Body of pancreas (tissue), 4 donors: Measurements from ENCODE around the gene PDC. TPM values are rescaled to one million over a fixed set of nuclear protein-coding genes. Genes with fewer than 3 reads are reported as not detected.

ENCODE experiments used
- ATAC-seq: fragments of 150-250 bp; one replicate; pipeline ENCODE4 v1.9.1; 2016
- DNase-seq, 4 donors: peaks; one replicate each; pipeline ENCODE4 v3.0.0-alpha.2; 2019
- H3K27ac ChIP-seq, 4 donors: fragments of 200-600 bp; sonication (generic); 1 replicate in 3 of 4; 2 replicates in 1 of 4; pipeline versions ENCODE4 v1.5.1 to v1.6.1; 2016 to 2019; ENCODE audit warnings: mild to moderate bottlenecking in 1 of 4, mixed read lengths in 1 of 4, moderate library complexity in 1 of 4
- H3K27me3 ChIP-seq, 2 donors: fragments of 200-600 bp; sonication (generic); one replicate each; pipeline ENCODE4 v1.6.0; 2016; ENCODE audit warnings: mild to moderate bottlenecking in 1 of 2
- H3K36me3 ChIP-seq, 2 donors: fragments of 200-600 bp; sonication (generic); replicated peaks in 1 of 2; 2 replicates each; pipeline ENCODE4 v1.5.1; 2016; ENCODE audit warnings: low read depth in 2 of 2; ENCODE audit not compliant: insufficient read depth in 1 of 2
- H3K4me1 ChIP-seq: fragments of 200-600 bp; sonication (generic); one replicate; pipeline ENCODE4 v1.6.0; 2016
- H3K4me3 ChIP-seq, 2 donors: fragments of 200-600 bp; sonication (generic); 1 replicate in 1 of 2; 2 replicates in 1 of 2; pipeline ENCODE4 v1.5.1; 2016 to 2019
- H3K9me3 ChIP-seq, 3 donors: fragments of 200-600 bp; sonication (generic); 1 replicate in 2 of 3; 2 replicates in 1 of 3; pipeline ENCODE4 v1.5.1; 2016
- CTCF ChIP-seq, 7 experiments: fragments of 450-650 bp in 4 of 7; fragments of 200-600 bp in 3 of 7; sonication (generic) in 3 of 7; IDR thresholded peaks; one replicate each; pipeline ENCODE4 v1.5.1; 2016 to 2019; ENCODE audit warnings: antibody characterized with exemption in 7 of 7
- POLR2A ChIP-seq, 3 donors: fragments of 450-650 bp; IDR thresholded peaks; one replicate each; pipeline ENCODE4 v1.6.1; 2016; ENCODE audit warnings: antibody characterized with exemption in 3 of 3, mild to moderate bottlenecking in 2 of 3
- WGBS, 2 donors: methylation state at CpG; one replicate each; pipeline ENCODE4 v1.1.5; 2017; 5-methylcytosine and 5-hydroxymethylcytosine counted together
- intact Hi-C: fragments of 100-400 bp; cut with DNase I; formaldehyde crosslinking; loops from one replicate; pipeline ENCODE4 v1.15.1; 2023
- total RNA-seq, 2 donors: library from RNA; depleted of rRNA; stranded (reverse); fragments of >200 nt; gene quantifications; one replicate each; pipeline ENCODE4 v1.1.0, GENCODE V29; 2016

The PDC gene
- total RNA-seq, 2 donors from 2014 or later, result not detected

DNA sequence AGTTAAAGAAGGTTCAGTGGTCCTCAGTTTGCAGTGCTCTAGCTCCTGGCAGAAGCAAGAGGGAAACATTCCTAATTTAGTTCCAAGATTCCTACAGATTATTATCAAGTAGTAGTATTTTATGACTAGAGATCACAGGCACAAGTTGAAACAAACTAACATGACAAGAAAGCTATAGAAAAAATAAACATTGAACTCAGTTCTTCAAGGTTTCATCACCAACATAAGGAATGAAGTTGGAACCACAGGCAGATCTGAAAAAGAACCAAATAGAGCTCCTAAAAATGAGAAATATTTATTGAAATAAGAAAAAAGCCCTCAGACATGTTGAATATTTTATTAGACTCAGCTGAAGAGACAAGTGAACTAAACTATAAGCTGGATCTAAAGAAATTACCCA is 40.6 kb downstream of the PDC start:
- no peak for ATAC-seq
- no peaks in the 10 kb centered on the region for H3K27me3 ChIP-seq
- H3K9me3 ChIP-seq, result no peaks in the 10 kb centered on the region
- intact Hi-C loops, result no loop called here
- no peaks in the 10 kb centered on the region for H3K4me1 ChIP-seq
- H3K36me3 ChIP-seq, result peaks cover 0 to 15% of the 10 kb centered on the region in 2 donors
- TF ChIP-seq POLR2A (IDR thresholded peaks at IDR 0.05) (no peak), CTCF (IDR thresholded peaks at IDR 0.05) (no peak)
- no peak for DNase-seq
- no peak overlapping the region for H3K27ac ChIP-seq
- no peak overlapping the region for H3K4me3 ChIP-seq

DNA sequence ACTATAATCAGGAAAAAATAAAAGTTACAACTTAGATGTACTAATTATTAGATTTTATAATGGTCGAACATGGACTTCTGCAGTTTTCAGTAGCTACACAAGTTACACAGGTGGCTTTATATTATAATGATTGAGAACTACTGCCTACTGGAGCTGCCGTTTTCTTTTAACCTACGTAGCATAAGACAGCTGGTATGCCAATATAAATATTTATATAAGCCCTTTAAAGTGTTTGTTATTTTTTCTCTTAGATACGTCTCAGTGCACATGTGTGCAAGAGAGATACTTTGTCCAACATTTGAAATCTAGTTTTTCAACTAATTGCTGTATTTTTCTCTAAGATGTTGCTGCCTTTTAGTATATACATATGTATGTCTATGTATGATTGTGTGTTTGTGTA is 42.4 kb downstream of the PDC start:
- Histone ChIP-seq H3K4me1 (no peaks in the 10 kb centered on the region), H3K9me3 (no peaks in the 10 kb centered on the region), H3K27me3 (no peaks in the 10 kb centered on the region), H3K36me3 (peaks cover 0 to 15% of the 10 kb centered on the region in 2 donors), H3K27ac (no peak overlapping the region), H3K4me3 (no peak overlapping the region)
- WGBS, 2 donors, result 45 to 49% methylated on average over 4 of the region's 4 CpGs
- TF ChIP-seq POLR2A (IDR thresholded peaks at IDR 0.05) (no peak), CTCF (IDR thresholded peaks at IDR 0.05) (no peak)
- intact Hi-C loops, result no loop called here
- DNase-seq, result no peak
- ATAC-seq, result peak; percentile 56

DNA sequence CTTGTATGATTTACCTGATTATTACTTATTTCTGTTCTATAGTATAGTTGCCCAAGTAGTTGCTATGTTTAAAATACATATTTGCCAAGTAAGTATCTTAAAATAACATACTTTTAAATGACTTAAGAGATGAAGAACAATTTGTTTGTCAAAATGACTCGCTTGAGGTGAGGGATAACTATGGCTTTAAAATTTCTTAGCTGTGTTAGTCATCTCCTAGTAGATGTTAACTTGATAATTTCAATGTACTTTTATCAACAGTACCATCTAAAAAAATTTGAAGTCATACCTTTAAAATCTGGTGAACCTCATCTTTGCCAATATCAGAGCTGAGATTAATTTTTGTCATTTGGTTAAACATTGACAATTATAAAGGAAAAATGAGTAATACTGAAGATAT is 47.6 kb downstream of the PDC start:
- peaks cover 0 to 14% of the 10 kb centered on the region in 2 donors for H3K36me3 ChIP-seq
- ATAC-seq, result no peak
- no peaks in the 10 kb centered on the region for H3K9me3 ChIP-seq
- TF ChIP-seq CTCF (IDR thresholded peaks at IDR 0.05) (no peak), POLR2A (IDR thresholded peaks at IDR 0.05) (no peak)
- no peaks in the 10 kb centered on the region for H3K27me3 ChIP-seq
- no peak overlapping the region for H3K4me3 ChIP-seq
- intact Hi-C loops, result no loop called here
- WGBS, 2 donors, result 84 to 88% methylated on average over 1 of the region's 1 CpG
- no peak overlapping the region for H3K27ac ChIP-seq
- H3K4me1 ChIP-seq, result no peaks in the 10 kb centered on the region
- DNase-seq, result no peak

- DNase-seq, result no peak
- H3K4me1 ChIP-seq, result peaks cover 3% of the 10 kb centered on the region
- WGBS, 2 donors, result 93 to 96% methylated on average over 3 of the region's 3 CpGs
- intact Hi-C loops, result no loop called here
- no peaks in the 10 kb centered on the region for H3K9me3 ChIP-seq
- no peak overlapping the region for H3K4me3 ChIP-seq
- no peak for TF ChIP-seq POLR2A (IDR thresholded peaks at IDR 0.05)
- TF ChIP-seq CTCF (IDR thresholded peaks at IDR 0.05), result no peak
- H3K27me3 ChIP-seq, result no peaks in the 10 kb centered on the region
- ATAC-seq, result no peak
- H3K27ac ChIP-seq, result no peak overlapping the region
- H3K36me3 ChIP-seq, result peaks cover 7 to 20% of the 10 kb centered on the region in 2 donors
Observed at GRCh38 chr1:186409091-186409490, 51.8 kb downstream of the PDC start.

GRCh38 chr1:186404454-186405051 is 56.4 kb downstream of the PDC start:
- TF ChIP-seq POLR2A (IDR thresholded peaks at IDR 0.05) (no peak), CTCF (IDR thresholded peaks at IDR 0.05) (peak; percentile 30 to 68 (median 62))
- H3K27me3 ChIP-seq, result no peaks in the 10 kb centered on the region
- ATAC-seq (peak; percentile 70), DNase-seq (no peak)
- WGBS, 2 donors, result 17 to 32% methylated on average over 5 of the region's 5 CpGs
- peaks cover 3% of the 10 kb centered on the region for H3K4me1 ChIP-seq
- peaks cover 12 to 16% of the 10 kb centered on the region in 2 donors for H3K36me3 ChIP-seq
- no peak overlapping the region for H3K4me3 ChIP-seq
- H3K9me3 ChIP-seq, result no peaks in the 10 kb centered on the region
- intact Hi-C loops, result no loop called here
- H3K27ac ChIP-seq, result no peak overlapping the region
